T1000 (cell line): ENCODE measurements around the gene MPIG6B.

ENCODE experiments used
- DNase-seq: peaks from one replicate; lab custom pipeline; 2025; ENCODE audit warnings: mixed read lengths; lab: John Stamatoyannopoulos, UW

The MPIG6B gene

DNA sequence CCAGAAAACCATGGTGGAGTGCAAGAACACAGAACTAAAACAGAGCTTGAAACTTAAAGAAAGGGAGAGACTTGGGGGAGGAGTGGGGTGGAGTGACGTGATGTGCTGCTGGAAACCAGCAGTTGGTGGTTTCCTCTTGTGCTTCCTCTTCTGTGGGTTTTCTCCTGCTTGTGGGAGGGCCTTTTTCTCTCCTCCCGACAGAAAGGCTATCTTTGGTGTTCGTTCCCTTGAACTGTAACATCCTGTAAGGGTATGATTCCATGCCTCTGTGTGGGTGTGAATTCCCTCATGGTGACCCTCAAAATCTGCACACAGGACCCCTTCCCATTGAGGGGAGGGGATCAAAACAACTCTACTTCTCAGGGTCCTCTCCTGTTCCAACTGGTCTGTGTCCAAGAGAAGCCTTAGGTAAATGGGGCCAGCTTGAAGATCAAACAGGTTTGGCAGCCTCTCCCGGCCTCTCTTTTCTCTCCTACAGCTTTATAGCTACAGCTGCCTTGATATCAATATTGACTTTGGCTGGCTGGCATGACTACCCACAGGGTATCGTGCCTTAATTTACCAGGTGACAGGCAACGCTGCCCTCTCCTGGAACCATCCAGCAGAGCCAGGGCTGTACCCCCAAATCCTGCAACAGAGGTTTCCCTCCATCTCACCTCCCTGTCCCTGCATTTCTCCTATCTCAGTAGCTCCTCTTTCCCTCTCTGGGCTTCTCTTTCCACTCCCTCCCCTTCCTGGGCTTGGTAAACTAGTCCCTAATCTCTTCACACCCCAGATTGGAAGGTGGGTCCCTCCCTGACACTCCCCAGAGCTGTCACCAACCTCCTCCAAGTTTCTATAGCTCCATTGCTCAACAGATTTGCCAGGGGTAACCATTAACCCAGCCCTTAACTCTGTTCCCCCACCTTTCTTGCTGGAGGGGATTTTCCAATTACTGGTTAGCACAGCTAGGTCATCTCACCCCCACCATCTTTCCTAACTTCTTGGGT is 15.1 kb downstream of the MPIG6B start:
- no peak for DNase-seq

DNA sequence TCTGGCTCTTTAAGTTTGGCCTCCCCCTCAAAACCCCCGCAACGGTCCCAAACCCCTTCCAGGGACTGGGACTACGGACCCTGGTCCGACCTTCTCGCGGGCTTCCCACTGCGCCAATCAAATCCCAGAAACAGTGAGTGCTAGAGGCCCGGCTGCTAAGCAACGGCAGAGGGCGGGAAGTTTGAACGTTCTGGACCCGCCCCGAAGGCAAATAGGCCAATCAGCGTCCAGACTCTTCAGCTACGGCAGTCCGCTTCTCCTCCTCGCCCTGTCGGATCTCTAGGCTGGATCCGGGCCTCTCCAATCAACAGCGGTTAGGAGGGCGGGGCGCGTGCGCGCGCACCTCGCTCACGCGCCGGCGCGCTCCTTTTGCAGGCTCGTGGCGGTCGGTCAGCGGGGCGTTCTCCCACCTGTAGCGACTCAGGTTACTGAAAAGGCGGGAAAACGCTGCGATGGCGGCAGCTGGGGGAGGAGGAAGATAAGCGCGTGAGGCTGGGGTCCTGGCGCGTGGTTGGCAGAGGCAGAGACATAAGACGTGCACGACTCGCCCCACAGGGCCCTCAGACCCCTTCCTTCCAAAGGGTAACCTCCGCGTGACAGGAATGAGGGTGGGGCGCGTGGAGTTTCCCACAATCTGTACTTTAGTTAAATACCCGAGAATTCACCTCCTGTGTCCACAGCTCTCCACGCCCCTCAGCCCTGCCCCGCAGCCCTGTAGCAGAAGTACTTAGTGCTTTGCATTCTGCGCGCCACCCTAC is 16.6 kb downstream of the MPIG6B start, which contains the start of gene MSH5:
MSH5 (plus strand) TSS at position 367 of the 758 bp plus-strand sequence. CDS start 462 bp downstream, outside the sequence.
- DNase-seq, result peak; percentile 98

DNA sequence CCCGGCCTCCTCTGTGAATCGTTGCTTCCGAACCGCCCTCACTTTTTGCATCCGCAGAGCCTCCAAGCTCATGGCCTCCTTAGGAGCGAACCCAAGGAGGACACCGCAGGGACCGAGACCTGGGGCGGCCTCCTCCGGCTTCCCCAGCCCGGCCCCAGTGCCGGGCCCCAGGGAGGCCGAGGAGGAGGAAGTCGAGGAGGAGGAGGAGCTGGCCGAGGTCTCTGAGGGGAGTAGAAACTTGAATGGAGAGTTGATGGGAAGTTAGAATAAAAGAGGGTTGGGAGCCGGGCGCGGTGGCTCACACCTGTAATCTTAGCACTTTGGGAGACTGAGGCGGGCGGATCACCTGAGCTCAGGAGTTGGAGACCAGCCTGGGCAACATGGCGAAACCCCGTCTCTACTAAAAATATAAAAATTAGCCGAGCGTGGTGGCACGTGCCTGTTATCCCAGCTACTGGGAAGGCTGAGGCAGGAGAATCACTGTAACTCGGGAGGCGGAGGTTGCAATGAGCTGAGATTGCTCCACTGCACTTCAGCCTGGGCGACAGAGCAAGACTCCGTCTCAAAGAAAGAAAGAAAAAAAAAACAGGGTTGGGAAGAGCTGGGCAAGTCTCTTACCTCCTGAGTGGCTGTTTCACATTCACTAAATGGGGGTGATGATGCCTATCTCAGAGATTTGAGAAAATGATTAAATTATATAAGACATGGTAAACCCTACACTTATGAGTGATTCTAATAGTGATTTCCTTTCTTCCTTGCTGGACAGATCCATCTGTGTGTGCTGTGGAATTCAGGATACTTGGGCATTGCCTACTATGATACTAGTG is 17.4 kb downstream of the MPIG6B start:
- DNase-seq, result no peak

DNA sequence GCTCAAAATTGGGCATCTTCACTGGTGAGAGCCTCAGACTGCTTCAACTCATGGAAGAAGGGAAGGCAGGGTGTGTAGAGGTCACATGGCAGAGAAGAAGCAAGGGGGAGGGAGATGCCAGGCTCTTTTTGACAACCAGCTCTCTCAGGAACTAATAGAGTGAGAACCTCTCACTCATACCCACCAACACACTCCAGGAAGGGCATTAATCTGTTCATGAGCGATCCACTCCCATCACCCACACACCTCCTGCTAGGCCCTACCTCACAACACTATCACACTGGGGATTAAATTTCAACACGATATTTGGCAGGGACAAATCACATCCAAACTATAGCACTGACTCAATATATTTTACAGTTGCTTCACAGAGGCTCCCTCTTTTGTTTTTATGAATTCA is 18.6 kb downstream of the MPIG6B start:
- no peak for DNase-seq

DNA sequence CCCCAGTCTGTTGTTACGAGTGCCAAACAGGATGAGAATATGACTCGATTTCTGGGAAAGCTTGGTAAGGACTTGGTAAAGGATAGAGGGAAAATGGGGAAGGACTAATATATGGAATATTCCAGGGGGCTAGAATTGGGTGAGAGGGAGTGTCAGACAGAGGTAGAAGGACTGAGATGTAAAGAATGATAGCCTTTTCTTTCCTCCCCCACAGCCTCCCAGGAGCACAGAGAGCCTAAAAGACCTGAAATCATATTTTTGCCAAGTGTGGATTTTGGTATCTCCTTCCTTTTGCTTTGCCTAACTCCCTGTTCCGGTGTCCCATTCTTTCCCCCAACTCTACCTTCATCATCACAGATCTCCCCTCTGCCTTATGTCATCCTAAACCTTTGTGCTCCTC is 19.7 kb downstream of the MPIG6B start:
- DNase-seq, result no peak

DNA sequence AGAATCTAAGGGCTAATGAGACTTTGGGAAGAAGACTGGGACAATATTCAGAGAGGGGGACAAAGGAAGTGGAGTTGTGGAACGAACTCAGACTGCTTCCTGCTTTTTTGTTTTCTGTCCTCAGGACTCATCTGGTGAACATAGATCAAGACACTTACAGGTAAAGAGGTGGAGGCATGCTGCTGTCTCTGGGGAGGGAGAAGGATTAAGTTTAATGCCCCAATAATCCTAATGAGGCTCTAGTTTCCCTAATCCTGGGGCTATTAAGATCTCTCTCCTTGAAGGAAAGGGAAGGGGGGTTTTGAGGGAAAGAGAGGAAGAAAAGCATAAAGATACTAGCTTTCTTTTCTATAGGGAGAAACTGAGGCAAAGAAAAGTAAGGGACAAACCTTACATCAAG is 21.2 kb downstream of the MPIG6B start:
- no peak for DNase-seq

DNA sequence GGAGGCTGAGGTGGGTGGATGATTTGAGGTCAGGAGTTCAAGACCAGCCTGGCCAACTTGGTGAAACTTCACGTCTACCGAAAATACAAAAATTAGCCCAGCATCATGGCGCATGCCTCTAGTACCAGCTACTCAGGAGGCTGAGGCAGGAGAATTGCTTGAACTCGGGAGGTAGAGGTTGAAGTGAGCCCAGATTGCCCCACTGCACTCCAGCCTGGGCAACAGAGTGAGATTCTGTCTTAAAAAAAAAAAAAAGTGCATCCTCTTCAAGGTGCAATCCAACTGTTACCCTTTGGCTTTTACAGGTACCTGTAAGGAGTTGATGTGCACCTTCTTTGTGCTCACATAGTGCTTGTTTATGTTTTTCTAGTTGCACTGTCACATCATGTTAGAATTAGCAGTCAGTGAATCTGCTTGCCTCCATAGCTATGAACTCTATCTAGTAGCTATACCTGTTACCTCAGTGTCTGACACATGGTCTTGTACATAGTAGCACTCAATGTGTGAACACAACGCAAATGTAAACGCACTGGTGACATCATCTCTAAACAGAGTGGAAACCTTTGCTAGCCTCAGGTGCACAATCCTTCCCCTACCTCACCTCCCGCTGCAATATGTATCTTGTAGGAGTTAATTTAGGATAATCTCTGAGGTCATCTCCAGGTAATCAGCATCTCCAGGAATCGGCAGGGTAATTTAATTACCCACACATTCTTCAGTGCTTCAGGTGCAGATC is 26.3 kb downstream of the MPIG6B start:
- DNase-seq, result no peak

DNA sequence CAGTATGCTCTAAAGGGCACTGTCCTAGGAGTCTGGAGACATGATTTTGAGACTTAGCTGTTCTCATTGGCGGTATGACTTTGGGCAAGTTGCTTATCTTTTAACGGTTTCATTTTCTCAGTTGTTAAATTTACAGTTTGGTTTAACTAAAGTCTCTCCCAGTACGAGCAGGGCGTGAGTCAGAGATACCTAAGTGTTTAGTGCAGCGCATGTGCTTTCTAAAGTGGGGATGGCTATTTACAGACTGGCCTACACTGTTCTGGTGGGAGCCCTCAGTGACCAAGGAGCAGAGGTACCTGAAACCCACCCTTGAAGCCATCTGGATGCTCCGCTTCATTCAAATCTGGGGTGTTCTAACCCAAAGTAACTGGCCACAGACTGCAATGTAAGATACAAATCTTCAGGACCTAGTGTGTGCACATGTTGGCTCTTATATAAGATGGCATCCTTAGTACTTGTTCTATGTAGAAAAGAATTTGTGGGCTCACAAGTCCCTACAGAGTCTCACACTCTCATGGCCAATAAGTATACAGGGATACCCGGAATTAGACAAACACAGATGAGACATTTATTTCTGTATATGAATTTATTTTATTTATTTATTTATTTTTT is 27.3 kb downstream of the MPIG6B start:
- DNase-seq, result no peak

DNA sequence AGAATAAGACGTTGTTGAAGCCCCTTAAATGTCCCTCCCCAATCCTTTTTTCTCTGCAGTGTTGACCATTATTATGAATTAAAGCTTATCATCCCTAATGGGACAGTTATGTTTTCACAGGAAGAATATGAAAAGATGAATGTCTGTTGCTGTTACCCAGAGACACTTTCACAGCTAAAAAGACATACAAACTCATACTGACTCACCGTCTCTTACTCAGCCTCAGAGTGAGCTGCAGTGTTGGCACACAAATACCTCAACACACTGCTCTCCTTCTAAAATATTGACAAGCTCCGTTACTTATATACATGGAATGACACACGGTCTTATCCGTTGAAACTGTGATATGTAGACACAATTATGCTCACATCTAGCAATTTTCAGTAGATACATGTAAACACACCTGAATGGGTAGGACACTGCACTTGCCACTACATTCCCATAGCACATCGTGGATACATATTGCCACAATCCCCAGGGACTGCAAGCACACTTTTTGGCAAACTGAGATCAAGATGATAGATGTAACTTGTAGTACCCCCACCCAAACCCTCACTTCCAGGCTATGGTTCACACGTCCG is 29.7 kb downstream of the MPIG6B start:
- DNase-seq, result no peak

DNA sequence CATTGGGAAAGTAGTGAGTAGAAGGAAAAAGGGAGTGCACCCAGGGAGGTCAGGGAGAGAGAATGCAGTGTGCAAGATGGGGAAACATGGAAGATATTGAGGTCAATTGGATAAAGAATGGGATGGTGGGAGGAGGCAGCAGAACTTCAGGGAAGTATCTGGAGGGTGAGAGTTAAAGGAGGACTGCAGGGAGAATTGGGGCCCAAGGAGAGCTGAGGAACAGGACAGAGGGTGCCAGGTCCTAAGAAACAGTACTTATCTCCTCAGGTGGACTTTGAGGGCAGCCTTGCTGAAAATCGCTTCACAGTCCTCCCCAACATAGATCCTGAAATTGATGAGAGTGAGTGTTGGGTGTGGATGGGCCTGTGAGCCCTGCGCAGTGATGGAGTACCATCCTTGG is 35.1 kb downstream of the MPIG6B start:
- DNase-seq, result no peak

DNA sequence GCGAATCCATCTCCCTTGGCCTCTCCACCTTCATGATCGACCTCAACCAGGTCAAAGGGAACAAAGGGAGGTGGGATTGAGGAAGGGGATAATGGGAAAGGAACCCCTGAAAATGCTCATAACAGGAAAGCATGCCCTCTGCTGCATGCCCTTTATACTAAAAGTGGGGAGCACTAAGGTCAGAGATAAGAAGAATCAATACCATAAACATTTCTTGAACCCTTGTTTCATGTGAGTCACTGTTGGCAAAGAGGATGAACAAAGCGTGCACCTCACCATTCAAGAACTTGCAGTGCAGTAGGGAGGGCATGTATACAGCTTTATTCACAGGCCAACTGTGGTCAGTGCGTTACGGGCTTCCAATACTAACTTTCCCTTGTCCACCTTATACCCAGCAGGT is 37.6 kb downstream of the MPIG6B start:
- DNase-seq, result no peak

DNA sequence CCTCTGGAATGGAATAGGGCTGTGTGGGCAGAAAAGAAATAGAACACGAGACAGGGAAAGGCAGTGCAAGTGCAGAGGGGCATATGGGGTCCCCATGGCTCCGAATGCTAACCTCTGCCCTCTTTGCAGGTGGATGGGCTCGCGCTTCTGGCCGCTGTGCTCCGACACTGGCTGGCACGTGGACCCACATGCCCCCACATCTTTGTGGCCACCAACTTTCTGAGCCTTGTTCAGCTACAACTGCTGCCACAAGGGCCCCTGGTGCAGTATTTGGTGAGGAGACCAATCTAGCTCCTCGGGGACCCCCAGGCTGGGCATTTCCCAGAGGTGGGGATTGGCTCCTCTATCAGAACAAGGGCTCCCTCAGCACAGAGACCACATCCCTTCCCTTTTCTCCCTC is 38.2 kb downstream of the MPIG6B start:
- no peak for DNase-seq

DNA sequence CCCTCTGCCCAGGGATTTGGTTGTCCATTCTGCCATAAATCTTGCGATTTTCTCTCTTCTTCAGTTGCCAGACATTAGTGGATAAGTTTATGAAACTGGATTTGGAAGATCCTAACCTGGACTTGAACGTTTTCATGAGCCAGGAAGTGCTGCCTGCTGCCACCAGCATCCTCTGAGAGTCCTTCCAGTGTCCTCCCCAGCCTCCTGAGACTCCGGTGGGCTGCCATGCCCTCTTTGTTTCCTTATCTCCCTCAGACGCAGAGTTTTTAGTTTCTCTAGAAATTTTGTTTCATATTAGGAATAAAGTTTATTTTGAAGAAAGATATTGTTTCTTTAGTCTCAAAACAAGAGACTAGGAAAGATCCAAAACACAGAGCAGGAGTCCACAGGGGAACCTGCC is 39.2 kb downstream of the MPIG6B start, which contains the start of gene SAPCD1:
SAPCD1 (plus strand) TSS at position 301 of the 400 bp plus-strand sequence. CDS start 399 bp downstream, outside the sequence.
- no peak for DNase-seq

DNA sequence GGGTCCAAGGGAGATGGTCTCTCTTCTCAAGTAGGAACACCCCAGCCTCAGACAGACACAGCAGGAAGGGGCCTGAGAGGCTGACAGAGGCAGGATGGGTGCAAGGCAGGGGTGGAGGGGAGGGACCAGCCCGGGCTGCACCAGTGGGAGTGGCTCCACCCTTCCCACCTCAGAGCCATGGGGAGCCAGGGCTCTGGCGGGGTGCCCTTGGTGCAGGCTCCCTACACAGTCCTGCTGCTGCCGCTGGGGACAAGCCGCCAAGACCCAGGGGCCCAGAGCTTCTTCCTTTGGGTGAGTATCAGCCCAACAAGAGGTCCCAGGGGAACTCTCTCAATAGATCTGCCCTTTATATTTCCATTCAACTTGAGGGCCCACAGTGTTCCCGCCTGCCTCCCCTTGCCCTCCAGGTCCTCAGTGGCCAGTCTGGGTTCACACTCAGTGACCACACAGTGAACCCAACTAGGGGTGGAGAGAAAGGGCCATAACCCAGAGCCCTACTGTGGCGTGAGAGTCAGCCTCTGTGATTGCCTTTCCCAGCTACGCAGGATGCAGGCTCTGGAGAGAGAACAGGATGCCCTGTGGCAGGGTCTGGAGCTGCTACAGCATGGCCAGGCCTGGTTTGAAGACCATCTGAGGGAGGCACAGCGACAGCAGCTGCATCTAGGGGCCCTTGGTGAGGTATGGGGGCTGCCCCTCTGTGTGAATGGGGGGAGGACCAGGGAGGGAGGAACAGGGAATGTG is 39.9 kb downstream of the MPIG6B start:
- DNase-seq, result no peak

DNA sequence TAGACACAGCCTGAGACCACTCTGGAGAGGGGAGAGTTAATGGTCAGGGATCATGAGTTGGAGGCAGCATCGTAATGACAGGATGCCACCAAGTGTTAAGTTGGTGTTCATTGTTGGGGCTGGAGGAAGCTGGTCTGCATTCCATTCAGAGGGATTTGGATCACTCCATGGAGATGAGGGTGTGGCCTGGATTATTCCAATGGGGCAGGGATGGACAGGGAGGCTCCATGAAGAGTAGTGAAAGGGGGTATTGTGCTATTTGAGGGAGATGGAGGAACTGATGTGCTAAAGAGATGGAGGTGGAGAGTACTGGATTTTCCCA is 40.4 kb downstream of the MPIG6B start:
- no peak for DNase-seq

DNA sequence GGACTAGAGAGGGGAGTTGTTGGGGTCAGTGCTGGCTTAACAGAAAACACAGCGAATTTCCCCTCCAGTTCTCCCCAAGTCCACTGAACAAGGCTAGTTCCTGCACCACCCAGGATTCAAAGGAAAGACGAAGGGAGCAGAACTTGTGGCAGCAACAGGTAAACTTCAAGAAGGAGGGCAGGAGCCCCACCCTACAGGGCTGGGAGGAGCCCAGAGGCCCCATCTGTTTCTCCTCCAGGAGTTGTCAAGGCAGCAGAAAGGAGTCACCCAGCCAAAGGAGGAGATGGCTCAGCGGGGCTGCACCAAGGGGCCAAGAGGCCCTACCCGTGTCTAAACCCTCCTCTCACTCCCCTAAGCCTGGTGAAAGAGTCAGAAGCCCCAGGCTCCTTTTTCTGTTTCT is 41.0 kb downstream of the MPIG6B start:
- DNase-seq, result no peak

DNA sequence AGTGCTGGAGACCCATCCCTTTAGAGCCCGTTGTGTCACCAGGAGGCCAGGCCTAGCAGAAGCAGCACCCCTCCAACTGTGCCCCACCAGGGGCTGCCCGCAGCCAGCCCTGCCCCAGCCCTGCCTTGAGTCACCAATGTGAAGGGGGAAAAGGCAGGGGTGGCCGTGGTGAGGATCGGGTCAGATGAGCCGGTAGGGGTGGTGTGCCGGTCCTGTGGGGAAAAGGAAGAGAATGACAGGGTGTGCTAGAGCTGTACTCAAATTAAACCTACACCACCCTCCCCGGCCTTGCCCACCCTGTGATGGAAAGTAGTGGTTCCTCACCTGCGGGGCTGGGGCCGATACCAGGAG is 42.4 kb downstream of the MPIG6B start:
- DNase-seq, result no peak

DNA sequence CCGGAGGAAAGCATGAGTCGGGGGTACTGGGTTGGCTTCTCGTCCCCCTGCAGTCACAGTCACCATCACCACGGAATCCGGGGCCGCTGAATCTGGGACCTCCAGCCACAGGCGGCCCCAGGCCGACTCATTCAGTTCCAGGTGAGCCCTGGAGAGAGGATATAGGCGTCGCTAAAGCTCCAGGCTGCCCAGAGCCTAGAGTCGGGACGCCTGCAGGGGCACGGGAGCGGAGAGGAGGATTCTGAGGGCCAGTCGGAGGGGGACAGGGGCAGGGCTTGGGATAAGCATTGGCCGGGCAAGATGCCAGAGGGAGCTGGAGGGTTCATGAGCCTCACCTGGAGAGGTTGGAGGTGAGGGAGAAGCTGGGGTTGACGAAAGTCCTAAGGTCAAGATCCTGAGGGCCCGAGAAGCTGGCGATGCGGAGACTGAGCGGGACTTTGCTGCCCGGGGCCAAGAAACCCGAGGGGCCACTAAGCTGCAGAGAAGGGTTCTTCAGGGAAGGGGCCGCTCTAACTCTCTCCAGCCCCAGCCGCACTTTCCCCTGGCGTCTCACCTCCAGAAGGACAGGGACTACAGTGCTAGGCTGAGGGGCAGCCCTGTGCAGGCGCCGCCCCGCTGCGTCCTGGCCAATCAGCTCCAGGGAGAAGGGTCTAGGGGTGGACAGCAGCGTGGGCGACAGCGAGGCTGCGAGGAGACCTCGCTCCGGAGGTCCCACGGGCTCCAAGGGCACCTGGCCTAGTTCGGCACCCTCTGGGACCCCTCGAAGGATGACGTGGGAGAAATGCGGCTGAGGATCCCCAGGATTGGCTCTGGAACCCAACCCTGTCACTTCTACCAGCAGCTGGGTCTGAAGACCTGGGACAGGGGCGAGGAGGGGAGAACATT is 43.0 kb downstream of the MPIG6B start:
- no peak for DNase-seq

DNA sequence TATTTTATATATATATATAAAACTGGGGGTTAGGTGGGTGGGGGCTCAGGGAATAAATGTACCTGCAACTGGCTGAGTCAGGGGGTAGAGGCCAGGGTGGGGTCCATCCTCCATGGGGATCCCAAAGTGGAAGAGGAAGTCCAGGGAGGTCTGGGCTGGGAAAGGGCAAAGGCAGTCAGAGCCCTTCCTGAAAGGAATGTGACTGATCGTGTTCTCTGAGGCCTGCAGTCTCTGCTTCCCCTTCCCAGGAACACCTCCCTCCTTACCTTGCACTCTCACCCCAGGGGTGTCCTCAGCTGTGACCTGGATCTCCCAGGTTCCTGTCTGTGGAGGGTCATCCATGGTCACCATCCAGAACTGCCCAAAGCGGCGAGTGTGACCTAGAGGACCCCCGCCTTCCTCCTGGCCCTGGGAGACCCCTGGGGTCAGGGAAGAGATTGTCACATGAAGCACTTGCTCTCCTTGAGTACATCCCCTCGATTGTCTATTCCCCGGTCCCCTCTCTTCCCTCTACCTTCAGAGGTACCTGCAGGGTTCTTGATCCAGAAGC is 44.0 kb downstream of the MPIG6B start:
- no peak for DNase-seq
